Measurements from ENCODE around the gene OR51I1.

GRCh38 chr11:5486003-5486402 is 44.7 kb upstream of the OR51I1 start:
- no peak for TF ChIP-seq CTCF (IDR thresholded peaks at IDR 0.05; ENCODE audit: low read length)
- no peak for TF ChIP-seq EZH2 (optimal IDR thresholded peaks at IDR 0.05; ENCODE audit: low read depth, low read length)
- no peak for TF ChIP-seq EZH2phosphoT487 (IDR thresholded peaks at IDR 0.05; ENCODE audit: low read length)

All from MM.1S (cell line).